HepG2 (cell line): ENCODE results near the gene LRRN4CL. TPM values are rescaled to one million over a fixed set of nuclear protein-coding genes. Genes with fewer than 3 reads are reported as not detected.

Experiments
- E2F1 ChIP-seq: sonication (generic); formaldehyde crosslinking; IDR thresholded peaks from 2 replicates; pipeline ENCODE4 v1.5.0; 2020; ENCODE audit warnings: missing genetic modification reagents
- MTF2 ChIP-seq: sonication (generic); formaldehyde crosslinking; IDR thresholded peaks from 2 replicates; pipeline ENCODE4 v1.5.0; 2020; ENCODE audit warnings: missing genetic modification reagents, borderline replicate concordance
- NR1H2 ChIP-seq: sonication (generic); formaldehyde crosslinking; IDR thresholded peaks from 2 replicates; pipeline ENCODE4 v1.8.1; 2022; ENCODE audit warnings: low read depth, missing genetic modification reagents, borderline replicate concordance
- PATZ1 ChIP-seq: sonication (generic); formaldehyde crosslinking; IDR thresholded peaks from 2 replicates; pipeline ENCODE4 v1.4.0; 2020; ENCODE audit warnings: missing genetic modification reagents
- PHF21A ChIP-seq: sonication (generic); formaldehyde crosslinking; IDR thresholded peaks from 2 replicates; pipeline ENCODE4 v1.5.0; 2020; ENCODE audit warnings: mild to moderate bottlenecking, missing genetic modification reagents
- PTBP1 ChIP-seq: fragments of 200-400 bp; formaldehyde crosslinking; IDR thresholded peaks from 2 replicates; pipeline ENCODE4 v1.6.1; 2018; ENCODE audit warnings: low read length, low read depth; ENCODE audit not compliant: poor library complexity, severe bottlenecking
- RAD21 ChIP-seq: fragments of 450-650 bp; formaldehyde crosslinking; IDR thresholded peaks from 2 replicates; pipeline ENCODE4 v1.5.0; 2020; ENCODE audit warnings: mild to moderate bottlenecking
- ZNF34 ChIP-seq: sonication (generic); formaldehyde crosslinking; IDR thresholded peaks from 2 replicates; pipeline ENCODE4 v1.4.0; 2020; ENCODE audit warnings: mild to moderate bottlenecking, missing genetic modification reagents, borderline replicate concordance
- ZNF432 ChIP-seq: sonication (generic); formaldehyde crosslinking; IDR thresholded peaks from 2 replicates; pipeline ENCODE4 v1.5.0; 2020; ENCODE audit warnings: missing genetic modification reagents, mild to moderate bottlenecking, borderline replicate concordance
- ZNF556 ChIP-seq: sonication (generic); formaldehyde crosslinking; IDR thresholded peaks from 2 replicates; pipeline ENCODE4 v1.4.0; 2020; ENCODE audit warnings: mild to moderate bottlenecking, missing genetic modification reagents, borderline replicate concordance
- ZNF589 ChIP-seq: sonication (generic); formaldehyde crosslinking; conservative IDR thresholded peaks from 2 replicates; pipeline ENCODE4 v1.8.0; 2022; ENCODE audit warnings: mild to moderate bottlenecking, moderate library complexity, missing genetic modification reagents
- ZNF687 ChIP-seq: sonication (generic); formaldehyde crosslinking; IDR thresholded peaks from 2 replicates; pipeline ENCODE4 v1.5.1; 2020; ENCODE audit warnings: mild to moderate bottlenecking, missing genetic modification reagents, moderate library complexity
- ZNF790 ChIP-seq: sonication (generic); formaldehyde crosslinking; IDR thresholded peaks from 2 replicates; pipeline ENCODE4 v1.8.0; 2022; ENCODE audit warnings: missing genetic modification reagents, mild to moderate bottlenecking, borderline replicate concordance
- polyA plus RNA-seq, 8 experiments: library from polyadenylated mRNA; depleted of rRNA in 3 of 8; stranded (reverse) in 7 of 8; unstranded in 1 of 8; fragments of >200 nt; fragmentation: Illumina TruSeq in 4 of 8; extraction: Trizol in 4 of 8; gene quantifications; 2 replicates each; pipeline versions ENCODE4 v1.2.1 to v1.2.3, GENCODE V29; 2011 to 2016; ENCODE audit warnings: low read depth in 4 of 8, missing spikeins in 1 of 8, mixed read lengths in 1 of 8; ENCODE audit not compliant: insufficient read depth in 1 of 8
- total RNA-seq, 5 experiments: library from RNA; depleted of rRNA; stranded (reverse); fragments of >200 nt; fragmentation: Illumina TruSeq; extraction: Trizol; gene quantifications; 2 replicates each; pipeline ENCODE4 v1.2.3, GENCODE V29; 2016; ENCODE audit warnings: low read depth in 1 of 5
- TF ChIP-seq, protein P1 (sequence below): sonication (generic); formaldehyde crosslinking; IDR thresholded peaks from 2 replicates; pipeline ENCODE4 v1.4.0; 2020; ENCODE audit warnings: missing genetic modification reagents
- TF ChIP-seq, protein P2 (sequence below): sonication (generic); formaldehyde crosslinking; IDR thresholded peaks from 2 replicates; pipeline ENCODE4 v1.8.0; 2023; ENCODE audit warnings: mild to moderate bottlenecking, missing genetic modification reagents
- TF ChIP-seq, protein P3 (sequence below): sonication (generic); formaldehyde crosslinking; IDR thresholded peaks from 2 replicates; pipeline ENCODE4 v1.5.0; 2020; ENCODE audit warnings: missing genetic modification reagents

The LRRN4CL gene
- total and polyA plus RNA-seq, 2 of the 13 experiments (the other 11 are each of a cell fraction or from before 2014, with no cell fraction given) = 0.11 TPM; not detected in 1

GRCh38 chr11:62665599-62666258, 23.6 kb downstream of the LRRN4CL start (continued):
- TF ChIP-seq ZNF790 (CRISPR knock-in tag) (0 out of 2 replicates have a peak, but pooled peaks have one; percentile 49), NR1H2 (CRISPR knock-in tag) (no peak), ZNF589 (CRISPR knock-in tag) (0 out of 2 replicates have a peak, but pooled peaks have one; percentile 13), PHF21A (CRISPR knock-in tag) (no peak), MTF2 (CRISPR knock-in tag) (0 out of 2 replicates have a peak, but pooled peaks have one; percentile 30), ZNF432 (CRISPR knock-in tag) (no peak), ZNF687 (CRISPR knock-in tag) (peak; percentile 58), E2F1 (CRISPR knock-in tag) (0 out of 2 replicates have a peak, but pooled peaks have one; percentile 24), ZNF556 (CRISPR knock-in tag) (peak; percentile 47), RAD21 (CRISPR knock-in tag) (0 out of 2 replicates have a peak, but pooled peaks have one; percentile 4), ZNF34 (CRISPR knock-in tag) (0 out of 2 replicates have a peak, but pooled peaks have one; percentile 80), PTBP1 (peak; percentile 11), PATZ1 (CRISPR knock-in tag) (peak; percentile 54; the same call in 1 of the 2 replicates)
- TF ChIP-seq, protein P1, sequence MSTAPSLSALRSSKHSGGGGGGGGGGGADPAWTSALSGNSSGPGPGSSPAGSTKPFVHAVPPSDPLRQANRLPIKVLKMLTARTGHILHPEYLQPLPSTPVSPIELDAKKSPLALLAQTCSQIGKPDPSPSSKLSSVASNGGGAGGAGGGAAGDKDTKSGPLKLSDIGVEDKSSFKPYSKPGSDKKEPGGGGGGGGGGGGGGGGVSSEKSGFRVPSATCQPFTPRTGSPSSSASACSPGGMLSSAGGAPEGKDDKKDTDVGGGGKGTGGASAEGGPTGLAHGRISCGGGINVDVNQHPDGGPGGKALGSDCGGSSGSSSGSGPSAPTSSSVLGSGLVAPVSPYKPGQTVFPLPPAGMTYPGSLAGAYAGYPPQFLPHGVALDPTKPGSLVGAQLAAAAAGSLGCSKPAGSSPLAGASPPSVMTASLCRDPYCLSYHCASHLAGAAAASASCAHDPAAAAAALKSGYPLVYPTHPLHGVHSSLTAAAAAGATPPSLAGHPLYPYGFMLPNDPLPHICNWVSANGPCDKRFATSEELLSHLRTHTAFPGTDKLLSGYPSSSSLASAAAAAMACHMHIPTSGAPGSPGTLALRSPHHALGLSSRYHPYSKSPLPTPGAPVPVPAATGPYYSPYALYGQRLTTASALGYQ (CRISPR knock-in tag) = 0 out of 2 replicates have a peak, but pooled peaks have one; percentile 3
- TF ChIP-seq, protein P2, sequence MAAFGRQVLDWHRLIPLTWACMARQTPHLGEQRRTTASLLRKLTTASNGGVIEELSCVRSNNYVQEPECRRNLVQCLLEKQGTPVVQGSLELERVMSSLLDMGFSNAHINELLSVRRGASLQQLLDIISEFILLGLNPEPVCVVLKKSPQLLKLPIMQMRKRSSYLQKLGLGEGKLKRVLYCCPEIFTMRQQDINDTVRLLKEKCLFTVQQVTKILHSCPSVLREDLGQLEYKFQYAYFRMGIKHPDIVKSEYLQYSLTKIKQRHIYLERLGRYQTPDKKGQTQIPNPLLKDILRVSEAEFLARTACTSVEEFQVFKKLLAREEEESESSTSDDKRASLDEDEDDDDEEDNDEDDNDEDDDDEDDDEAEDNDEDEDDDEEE (CRISPR knock-in tag) = peak; percentile 70; the same call in 1 of the 2 replicates
- TF ChIP-seq, protein P3, sequence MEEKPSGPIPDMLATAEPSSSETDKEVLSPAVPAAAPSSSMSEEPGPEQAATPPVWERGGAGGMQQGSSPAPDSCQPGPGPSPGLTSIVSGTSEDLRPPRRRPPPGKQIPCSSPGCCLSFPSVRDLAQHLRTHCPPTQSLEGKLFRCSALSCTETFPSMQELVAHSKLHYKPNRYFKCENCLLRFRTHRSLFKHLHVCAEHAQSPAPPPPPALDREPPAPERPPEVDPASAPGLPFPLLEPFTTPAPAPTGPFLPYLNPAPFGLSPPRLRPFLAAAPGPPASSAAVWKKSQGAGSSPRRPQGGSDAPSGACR (CRISPR knock-in tag) = no peak; the same call in 1 of the 2 replicates
